NOMO-1 (cell line): Measurements from ENCODE around the gene DSC1.
"Not testable (repeated sequence)": the region's sequence is repeated elsewhere in the genome, so short reads cannot be mapped to it uniquely, and the experiment has no call there.

Experiments used
- DNase-seq, 2 experiments: peaks; one replicate each; lab custom pipeline; 2025; ENCODE audit not compliant: unreplicated experiment in 2 of 2; lab: John Stamatoyannopoulos, UW

The DSC1 gene

DNA sequence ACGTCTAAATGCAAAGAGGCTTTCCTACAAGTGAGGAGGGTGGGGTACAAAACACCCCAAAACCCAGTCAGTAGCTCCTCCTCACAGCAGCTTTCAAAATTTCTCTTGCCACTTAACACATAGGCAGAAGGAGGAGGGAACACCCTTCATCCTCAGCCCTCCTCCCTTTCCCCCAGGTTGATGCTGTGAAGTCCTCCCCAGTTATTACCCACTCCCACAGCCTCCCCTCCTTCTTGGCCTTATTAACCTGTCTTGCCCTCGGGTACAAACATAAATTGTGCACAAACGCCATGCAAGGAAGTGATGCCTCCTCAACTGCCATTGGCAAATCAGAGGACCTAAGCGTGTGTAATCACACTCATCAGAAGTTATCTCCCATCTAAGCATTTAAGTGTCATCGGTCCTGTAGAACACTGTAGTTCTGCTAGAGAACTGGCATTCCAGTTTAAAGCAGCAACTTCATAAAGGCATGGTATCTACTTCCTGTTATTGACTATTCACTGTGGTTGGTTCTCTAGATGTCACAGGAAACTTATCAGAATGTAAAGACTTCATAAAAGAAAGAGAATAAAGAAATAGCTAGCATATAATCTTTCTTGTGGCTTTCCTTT is at the start of gene DSC1:
Gene DSC1 (minus strand): TSS at position 32 of the 611 bp plus-strand sequence. CDS start 262 bp downstream, outside the sequence.
- DNase-seq, result peak in 1 of 2 experiments; percentile 28

GRCh38 chr18:31211047-31211446 is 48.4 kb upstream of the DSC1 start:
- no peak for DNase-seq

- no peak for DNase-seq
Observed at GRCh38 chr18:31209041-31209440, 46.4 kb upstream of the DSC1 start.

DNA sequence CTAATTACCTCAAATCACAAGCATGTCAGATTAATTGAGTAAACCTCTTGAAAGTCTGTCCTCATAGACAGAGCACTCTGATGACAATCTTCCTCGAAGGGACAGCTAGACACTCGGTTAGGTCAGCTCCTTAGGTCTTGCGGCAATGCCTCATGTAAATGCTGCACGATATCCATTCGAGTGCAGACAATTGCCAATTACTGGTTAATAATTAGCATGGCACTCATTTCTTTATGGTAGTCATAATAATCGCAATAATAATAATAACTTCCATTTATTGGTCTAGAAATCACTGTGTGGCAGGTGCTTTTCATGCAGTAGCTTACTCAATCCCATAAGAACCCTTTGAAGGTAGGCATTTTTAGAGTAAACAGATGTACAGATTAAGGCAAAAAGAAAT is 44.7 kb upstream of the DSC1 start:
- no peak for DNase-seq

- peak; percentile 95 to 97 for DNase-seq
Observed at GRCh38 chr18:31206787-31207381, 44.2 kb upstream of the DSC1 start.

DNA sequence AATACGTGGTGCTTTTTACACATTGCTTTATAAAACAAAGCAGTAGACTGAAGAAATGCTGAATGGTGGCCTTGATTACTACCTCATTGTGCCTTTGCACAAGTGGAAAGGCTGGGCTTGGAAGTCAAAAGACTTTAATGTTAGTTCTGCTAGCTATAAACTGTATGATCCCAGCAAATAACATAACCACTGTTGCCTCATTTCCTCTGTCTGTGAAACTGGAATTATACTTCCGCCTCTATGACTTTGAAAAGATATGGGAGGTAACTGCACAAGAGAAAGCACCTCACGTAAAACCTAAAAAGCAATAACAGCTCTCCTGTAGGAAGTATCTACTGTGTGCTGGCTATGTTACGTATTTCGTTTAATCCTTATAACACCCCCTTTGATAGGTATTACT is 43.4 kb upstream of the DSC1 start:
- peak; percentile 29 to 81 for DNase-seq

- DNase-seq, result no peak
Observed at GRCh38 chr18:31205273-31205672, 42.6 kb upstream of the DSC1 start.

DNA sequence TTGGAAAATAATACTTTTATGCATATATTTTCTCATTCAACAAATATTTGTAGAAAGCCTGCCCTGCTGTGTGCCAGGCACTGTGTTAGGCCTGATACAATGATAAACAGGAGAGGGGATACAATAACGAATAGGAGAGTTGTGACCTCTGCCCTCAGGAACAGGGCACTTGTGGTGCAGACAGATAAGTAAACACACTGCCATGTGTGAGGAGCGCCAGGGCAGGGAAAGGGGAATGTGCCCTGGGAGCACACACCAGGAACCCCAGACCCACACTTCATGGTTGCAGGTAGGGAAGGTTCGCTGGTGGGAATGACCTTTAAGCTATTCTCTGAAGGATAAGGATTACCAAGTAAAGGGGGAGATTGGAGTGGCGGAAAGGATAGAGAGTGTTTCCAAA is 42.2 kb upstream of the DSC1 start:
- no peak for DNase-seq

- DNase-seq, result peak in 1 of 2 experiments; percentile 66
Observed at GRCh38 chr18:31204166-31204565, 41.5 kb upstream of the DSC1 start.

DNA sequence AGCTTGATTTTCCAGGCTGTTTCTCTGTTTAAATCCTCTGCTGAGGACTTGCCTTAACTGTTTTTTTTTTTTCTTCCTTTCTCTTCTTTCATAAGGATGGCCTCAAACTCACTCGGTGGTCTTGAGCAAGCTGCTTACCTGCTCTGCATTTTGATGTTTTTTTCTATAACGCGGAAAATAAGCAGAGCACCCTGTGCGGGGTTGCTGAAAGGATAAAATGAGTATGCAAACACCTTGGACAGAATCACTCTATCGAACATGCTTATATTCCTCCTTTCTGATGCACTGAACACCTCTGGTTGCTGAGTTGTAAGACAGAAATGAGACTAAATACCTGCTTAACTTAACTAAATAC is 41.1 kb upstream of the DSC1 start:
- no peak for DNase-seq

GRCh38 chr18:31203096-31203793 is 40.6 kb upstream of the DSC1 start:
- peak; percentile 55 to 83 for DNase-seq

DNA sequence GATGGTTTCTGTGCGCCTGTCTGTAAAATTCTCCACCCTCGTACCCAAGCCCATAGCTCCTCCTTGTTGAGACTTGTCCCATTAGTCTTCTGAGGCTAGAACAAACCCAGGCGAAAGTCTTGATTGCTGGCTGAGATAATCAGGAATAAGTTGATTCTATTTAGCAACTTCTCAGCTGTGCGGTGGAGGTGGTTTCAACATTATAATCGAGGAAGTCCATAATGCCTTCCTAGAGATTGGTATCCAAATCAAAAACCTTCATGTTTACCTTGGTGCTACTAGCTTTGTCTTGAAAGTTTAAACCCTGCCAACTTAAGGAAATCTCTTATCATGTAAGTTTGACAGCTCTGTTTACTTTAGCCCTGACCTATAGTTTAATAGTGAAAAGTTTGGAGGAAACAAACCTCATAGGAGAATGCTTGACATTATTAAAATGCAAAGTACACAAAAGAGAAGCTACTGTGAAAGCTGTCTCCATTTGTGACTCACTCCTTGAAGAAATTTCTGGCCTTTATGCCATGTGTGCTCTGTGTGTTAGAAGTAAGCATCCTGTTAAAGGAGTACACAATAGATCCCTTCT is 36.6 kb upstream of the DSC1 start:
- peak; percentile 0 to 65 for DNase-seq

- no peak for DNase-seq
Observed at GRCh38 chr18:31197676-31198075, 35.0 kb upstream of the DSC1 start.

DNA sequence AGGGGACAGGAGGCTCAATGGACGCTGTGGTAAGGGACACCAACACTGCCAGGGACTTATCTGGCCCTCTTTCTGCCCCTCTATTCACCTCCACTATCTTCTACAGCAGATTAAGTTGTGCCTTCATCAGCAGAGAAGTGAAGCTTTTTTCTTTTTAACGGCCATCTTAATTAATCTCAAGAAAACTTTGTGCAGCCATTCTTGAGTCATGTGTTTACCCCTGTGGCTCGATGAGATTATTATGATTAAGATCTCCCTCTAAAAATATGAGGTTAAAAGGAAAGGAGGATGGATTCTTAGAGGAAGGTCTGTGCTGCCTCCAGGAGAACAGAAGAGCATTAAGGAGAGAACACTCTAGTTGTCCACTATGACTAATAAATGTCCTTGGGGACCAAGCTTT is 32.4 kb upstream of the DSC1 start:
- DNase-seq, result no peak

- DNase-seq, result no peak
Observed at GRCh38 chr18:31192086-31192776, 29.6 kb upstream of the DSC1 start.

GRCh38 chr18:31190919-31191318 is 28.3 kb upstream of the DSC1 start:
- no peak for DNase-seq

GRCh38 chr18:31189757-31190156 is 27.1 kb upstream of the DSC1 start:
- DNase-seq, result no peak

- DNase-seq, result no peak
Observed at GRCh38 chr18:31185186-31185950, 22.7 kb upstream of the DSC1 start.

GRCh38 chr18:31183302-31183701 is 20.6 kb upstream of the DSC1 start:
- DNase-seq, result no peak

GRCh38 chr18:31177369-31177768 is 14.7 kb upstream of the DSC1 start:
- DNase-seq, result not testable (repeated sequence)

DNA sequence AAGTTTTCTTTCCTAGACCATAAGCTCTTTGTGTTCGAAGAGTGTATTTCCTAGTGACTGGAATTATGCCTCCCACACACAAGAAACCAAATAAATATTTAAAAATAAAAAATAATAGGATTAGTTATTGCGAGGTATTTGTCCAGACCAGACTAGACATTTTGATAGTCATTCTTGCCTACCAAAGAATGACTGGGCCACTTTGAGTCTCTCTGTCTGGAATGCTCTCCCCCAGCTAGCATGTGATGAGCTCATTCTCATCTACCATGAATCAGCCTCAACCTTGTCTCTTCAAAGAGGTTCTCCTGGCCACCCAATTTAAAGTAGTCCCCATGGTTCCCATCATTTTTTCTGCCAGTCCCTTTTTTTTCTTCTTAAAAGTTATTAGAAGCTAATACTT is 13.9 kb upstream of the DSC1 start:
- DNase-seq, result no peak
